Spleen (tissue), 7 donors: ENCODE measurements around the gene GLUL.

ENCODE experiments used
- CTCF ChIP-seq, 11 experiments: fragments of 200-600 bp in 7 of 11; fragments of 450-650 bp in 4 of 11; sonication (generic) in 4 of 11; IDR thresholded peaks in 8 of 11; conservative IDR thresholded peaks in 3 of 11; 1 replicate in 7 of 11; 2 replicates in 4 of 11; pipeline versions ENCODE4 v1.4.0 to v1.8.0; 2016 to 2021; ENCODE audit warnings: antibody characterized with exemption in 11 of 11, inconsistent platforms in 4 of 11, mild to moderate bottlenecking in 1 of 11
- POLR2AphosphoS5 ChIP-seq, 3 donors: sonication (generic); formaldehyde crosslinking; IDR thresholded peaks; one replicate each; pipeline ENCODE4 v1.5.1; 2017; ENCODE audit warnings: antibody characterized with exemption in 3 of 3
- donor health status: DM: no; HTN: no; CAD: no; lungs with moderate emphysema.
- donor health status: DM: no; HTN: no; CAD: no.
- donor health status: DM: no; HTN: no; CAD: no.

DNA sequence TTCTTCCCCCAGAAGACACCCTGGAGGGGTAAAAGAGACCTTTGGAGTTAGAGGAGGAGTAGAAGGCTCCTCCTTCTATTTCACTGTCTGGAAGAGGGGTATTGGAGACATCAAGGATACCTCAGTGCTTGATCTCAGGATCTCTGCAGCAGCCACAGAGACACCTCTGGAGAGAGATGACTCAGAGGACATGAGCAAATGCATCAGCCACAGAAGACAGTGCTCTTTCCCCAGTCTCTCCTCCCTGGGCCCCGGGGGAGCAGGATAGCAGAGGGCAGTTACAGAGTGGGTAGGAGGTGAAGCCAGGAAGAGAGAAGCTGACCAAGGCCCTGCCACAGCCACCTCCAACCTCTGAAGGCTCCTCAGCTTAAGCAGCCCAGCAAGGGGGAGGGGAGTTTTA, 24.2 kb upstream of the GLUL start:
- TF ChIP-seq CTCF (IDR thresholded peaks at IDR 0.05 in 8 of 11, conservative IDR thresholded peaks at IDR 0.05 in 3 of 11) (no peak), POLR2AphosphoS5 (IDR thresholded peaks at IDR 0.05) (no peak)
